ENCODE results near the gene ZC2HC1C. TPM values are rescaled to one million over a fixed set of nuclear protein-coding genes. Genes with fewer than 3 reads are reported as not detected.
A peak's percentile ranks its signal among the peaks of the same experiment; 100 is the strongest.

The ZC2HC1C gene
- total and polyA plus RNA-seq, 9 of the 15 experiments (the other 6 are each of a cell fraction or from before 2014, with no cell fraction given), result 6.3 to 9.2 (median 7.7) TPM

DNA sequence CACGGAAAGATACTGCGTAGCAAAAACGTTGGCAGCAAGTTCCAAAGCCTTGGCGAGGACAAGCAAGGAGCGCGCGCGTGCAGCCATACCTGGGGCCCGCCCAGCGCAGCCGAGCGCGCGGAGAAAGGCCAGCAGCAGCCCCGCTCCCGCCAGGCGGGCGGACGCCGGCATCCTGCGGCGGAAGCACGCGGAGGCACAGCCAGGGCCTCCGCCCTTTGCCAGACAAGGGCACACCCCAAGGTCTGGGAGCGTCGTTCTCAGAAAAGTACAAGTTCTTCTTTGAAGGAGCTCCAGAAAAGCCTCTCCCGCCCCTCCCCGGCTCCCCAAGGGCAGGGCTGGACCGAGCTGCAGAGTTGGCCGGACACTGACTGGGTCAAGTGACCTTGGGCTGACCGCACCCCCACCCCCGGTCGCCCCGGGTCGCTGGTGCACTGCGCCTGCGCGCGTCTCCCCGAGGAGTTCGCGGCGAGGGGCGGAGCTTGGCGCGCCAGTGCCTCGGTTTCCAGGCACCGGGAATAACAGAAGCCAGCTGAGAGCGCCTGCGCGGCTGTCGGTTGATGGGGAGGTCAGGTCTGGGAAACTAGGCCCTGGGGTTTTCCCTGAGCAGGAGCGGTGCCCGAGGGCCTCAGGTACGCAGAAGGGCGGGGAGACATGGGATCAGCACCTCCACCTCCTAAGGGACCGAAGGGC lies at the start of gene ZC2HC1C (continued):
- TF ChIP-seq, protein P1, sequence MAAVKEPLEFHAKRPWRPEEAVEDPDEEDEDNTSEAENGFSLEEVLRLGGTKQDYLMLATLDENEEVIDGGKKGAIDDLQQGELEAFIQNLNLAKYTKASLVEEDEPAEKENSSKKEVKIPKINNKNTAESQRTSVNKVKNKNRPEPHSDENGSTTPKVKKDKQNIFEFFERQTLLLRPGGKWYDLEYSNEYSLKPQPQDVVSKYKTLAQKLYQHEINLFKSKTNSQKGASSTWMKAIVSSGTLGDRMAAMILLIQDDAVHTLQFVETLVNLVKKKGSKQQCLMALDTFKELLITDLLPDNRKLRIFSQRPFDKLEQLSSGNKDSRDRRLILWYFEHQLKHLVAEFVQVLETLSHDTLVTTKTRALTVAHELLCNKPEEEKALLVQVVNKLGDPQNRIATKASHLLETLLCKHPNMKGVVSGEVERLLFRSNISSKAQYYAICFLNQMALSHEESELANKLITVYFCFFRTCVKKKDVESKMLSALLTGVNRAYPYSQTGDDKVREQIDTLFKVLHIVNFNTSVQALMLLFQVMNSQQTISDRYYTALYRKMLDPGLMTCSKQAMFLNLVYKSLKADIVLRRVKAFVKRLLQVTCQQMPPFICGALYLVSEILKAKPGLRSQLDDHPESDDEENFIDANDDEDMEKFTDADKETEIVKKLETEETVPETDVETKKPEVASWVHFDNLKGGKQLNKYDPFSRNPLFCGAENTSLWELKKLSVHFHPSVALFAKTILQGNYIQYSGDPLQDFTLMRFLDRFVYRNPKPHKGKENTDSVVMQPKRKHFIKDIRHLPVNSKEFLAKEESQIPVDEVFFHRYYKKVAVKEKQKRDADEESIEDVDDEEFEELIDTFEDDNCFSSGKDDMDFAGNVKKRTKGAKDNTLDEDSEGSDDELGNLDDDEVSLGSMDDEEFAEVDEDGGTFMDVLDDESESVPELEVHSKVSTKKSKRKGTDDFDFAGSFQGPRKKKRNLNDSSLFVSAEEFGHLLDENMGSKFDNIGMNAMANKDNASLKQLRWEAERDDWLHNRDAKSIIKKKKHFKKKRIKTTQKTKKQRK (IDR thresholded peaks at IDR 0.05; ENCODE audit: borderline replicate concordance, low read depth, low read length), result no peak
- TF ChIP-seq, protein P2, sequence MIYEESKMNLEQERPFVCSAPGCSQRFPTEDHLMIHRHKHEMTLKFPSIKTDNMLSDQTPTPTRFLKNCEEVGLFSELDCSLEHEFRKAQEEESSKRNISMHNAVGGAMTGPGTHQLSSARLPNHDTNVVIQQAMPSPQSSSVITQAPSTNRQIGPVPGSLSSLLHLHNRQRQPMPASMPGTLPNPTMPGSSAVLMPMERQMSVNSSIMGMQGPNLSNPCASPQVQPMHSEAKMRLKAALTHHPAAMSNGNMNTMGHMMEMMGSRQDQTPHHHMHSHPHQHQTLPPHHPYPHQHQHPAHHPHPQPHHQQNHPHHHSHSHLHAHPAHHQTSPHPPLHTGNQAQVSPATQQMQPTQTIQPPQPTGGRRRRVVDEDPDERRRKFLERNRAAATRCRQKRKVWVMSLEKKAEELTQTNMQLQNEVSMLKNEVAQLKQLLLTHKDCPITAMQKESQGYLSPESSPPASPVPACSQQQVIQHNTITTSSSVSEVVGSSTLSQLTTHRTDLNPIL (CRISPR knock-in tag; IDR thresholded peaks at IDR 0.05), result no peak
- peak; percentile 86; the same call in 1 of the 2 replicates for TF ChIP-seq ZBTB7A (IDR thresholded peaks at IDR 0.05; ENCODE audit: borderline replicate concordance, control insufficient read depth, low read depth, low read length)
- TF ChIP-seq, protein P3, sequence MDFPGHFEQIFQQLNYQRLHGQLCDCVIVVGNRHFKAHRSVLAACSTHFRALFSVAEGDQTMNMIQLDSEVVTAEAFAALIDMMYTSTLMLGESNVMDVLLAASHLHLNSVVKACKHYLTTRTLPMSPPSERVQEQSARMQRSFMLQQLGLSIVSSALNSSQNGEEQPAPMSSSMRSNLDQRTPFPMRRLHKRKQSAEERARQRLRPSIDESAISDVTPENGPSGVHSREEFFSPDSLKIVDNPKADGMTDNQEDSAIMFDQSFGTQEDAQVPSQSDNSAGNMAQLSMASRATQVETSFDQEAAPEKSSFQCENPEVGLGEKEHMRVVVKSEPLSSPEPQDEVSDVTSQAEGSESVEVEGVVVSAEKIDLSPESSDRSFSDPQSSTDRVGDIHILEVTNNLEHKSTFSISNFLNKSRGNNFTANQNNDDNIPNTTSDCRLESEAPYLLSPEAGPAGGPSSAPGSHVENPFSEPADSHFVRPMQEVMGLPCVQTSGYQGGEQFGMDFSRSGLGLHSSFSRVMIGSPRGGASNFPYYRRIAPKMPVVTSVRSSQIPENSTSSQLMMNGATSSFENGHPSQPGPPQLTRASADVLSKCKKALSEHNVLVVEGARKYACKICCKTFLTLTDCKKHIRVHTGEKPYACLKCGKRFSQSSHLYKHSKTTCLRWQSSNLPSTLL (IDR thresholded peaks at IDR 0.05), result no peak
- TF ChIP-seq, protein P4, sequence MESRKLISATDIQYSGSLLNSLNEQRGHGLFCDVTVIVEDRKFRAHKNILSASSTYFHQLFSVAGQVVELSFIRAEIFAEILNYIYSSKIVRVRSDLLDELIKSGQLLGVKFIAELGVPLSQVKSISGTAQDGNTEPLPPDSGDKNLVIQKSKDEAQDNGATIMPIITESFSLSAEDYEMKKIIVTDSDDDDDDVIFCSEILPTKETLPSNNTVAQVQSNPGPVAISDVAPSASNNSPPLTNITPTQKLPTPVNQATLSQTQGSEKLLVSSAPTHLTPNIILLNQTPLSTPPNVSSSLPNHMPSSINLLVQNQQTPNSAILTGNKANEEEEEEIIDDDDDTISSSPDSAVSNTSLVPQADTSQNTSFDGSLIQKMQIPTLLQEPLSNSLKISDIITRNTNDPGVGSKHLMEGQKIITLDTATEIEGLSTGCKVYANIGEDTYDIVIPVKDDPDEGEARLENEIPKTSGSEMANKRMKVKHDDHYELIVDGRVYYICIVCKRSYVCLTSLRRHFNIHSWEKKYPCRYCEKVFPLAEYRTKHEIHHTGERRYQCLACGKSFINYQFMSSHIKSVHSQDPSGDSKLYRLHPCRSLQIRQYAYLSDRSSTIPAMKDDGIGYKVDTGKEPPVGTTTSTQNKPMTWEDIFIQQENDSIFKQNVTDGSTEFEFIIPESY (CRISPR knock-in tag; IDR thresholded peaks at IDR 0.05), result peak; percentile 73
- peak; percentile 65 for TF ChIP-seq TAF1 (IDR thresholded peaks at IDR 0.05; ENCODE audit: control insufficient read depth, extremely low read depth, insufficient read depth, low read length, severe bottlenecking)
- peak; percentile 38 for TF ChIP-seq HNRNPLL (IDR thresholded peaks at IDR 0.05; ENCODE audit: low read depth, low read length, poor library complexity, severe bottlenecking)
- TF ChIP-seq HMG20A (CRISPR knock-in tag; conservative IDR thresholded peaks at IDR 0.05), result no peak
- TF ChIP-seq ZNF778 (CRISPR knock-in tag; IDR thresholded peaks at IDR 0.05), result no peak
- TF ChIP-seq, protein P5, sequence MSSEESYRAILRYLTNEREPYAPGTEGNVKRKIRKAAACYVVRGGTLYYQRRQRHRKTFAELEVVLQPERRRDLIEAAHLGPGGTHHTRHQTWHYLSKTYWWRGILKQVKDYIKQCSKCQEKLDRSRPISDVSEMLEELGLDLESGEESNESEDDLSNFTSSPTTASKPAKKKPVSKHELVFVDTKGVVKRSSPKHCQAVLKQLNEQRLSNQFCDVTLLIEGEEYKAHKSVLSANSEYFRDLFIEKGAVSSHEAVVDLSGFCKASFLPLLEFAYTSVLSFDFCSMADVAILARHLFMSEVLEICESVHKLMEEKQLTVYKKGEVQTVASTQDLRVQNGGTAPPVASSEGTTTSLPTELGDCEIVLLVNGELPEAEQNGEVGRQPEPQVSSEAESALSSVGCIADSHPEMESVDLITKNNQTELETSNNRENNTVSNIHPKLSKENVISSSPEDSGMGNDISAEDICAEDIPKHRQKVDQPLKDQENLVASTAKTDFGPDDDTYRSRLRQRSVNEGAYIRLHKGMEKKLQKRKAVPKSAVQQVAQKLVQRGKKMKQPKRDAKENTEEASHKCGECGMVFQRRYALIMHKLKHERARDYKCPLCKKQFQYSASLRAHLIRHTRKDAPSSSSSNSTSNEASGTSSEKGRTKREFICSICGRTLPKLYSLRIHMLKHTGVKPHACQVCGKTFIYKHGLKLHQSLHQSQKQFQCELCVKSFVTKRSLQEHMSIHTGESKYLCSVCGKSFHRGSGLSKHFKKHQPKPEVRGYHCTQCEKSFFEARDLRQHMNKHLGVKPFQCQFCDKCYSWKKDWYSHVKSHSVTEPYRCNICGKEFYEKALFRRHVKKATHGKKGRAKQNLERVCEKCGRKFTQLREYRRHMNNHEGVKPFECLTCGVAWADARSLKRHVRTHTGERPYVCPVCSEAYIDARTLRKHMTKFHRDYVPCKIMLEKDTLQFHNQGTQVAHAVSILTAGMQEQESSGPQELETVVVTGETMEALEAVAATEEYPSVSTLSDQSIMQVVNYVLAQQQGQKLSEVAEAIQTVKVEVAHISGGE (CRISPR knock-in tag; IDR thresholded peaks at IDR 0.05), result peak in 1 of 3 experiments; percentile 41; a peak in 1 of 6 replicates
- TF ChIP-seq EP400 (IDR thresholded peaks at IDR 0.05), result peak; percentile 89
- TF ChIP-seq ZC3H8 (IDR thresholded peaks at IDR 0.05), result no peak
- no peak for TF ChIP-seq NFXL1 (CRISPR knock-in tag; IDR thresholded peaks at IDR 0.05)

Measured in K562 (cell line).